CD4-positive, CD25-positive, alpha-beta regulatory T cell (primary cell): ENCODE data around the gene NR4A2. TPM values are rescaled to one million over a fixed set of nuclear protein-coding genes. Genes with fewer than 3 reads are reported as not detected.

Source experiments
- ATAC-seq, 2 donors: fragments of 150-1000 bp; cut with Tn5 transposase; one replicate each; pipeline ENCODE4 v1.10.0; 2021; ENCODE audit warnings: low read depth in 2 of 2, moderate number of reproducible peaks in 2 of 2, moderate library complexity in 1 of 2
- DNase-seq, 3 donors: peaks; one replicate each; pipeline versions ENCODE4 v3.0.0 to v3.0.0-alpha.2; 2012 to 2022; ENCODE audit warnings: mixed read lengths in 1 of 3
- H3K27ac ChIP-seq: one replicate; pipeline ENCODE4 v1.7.0; 2013; ENCODE audit warnings: mild to moderate bottlenecking, low read length; ENCODE audit not compliant: insufficient read depth, poor library complexity, severe bottlenecking
- H3K27me3 ChIP-seq: one replicate; pipeline ENCODE4 v1.7.0; 2013; ENCODE audit warnings: low read length; ENCODE audit not compliant: control insufficient read depth, insufficient read depth
- H3K36me3 ChIP-seq: one replicate; pipeline ENCODE4 v1.7.0; 2013; ENCODE audit warnings: mild to moderate bottlenecking, low read length, moderate library complexity; ENCODE audit not compliant: control insufficient read depth, insufficient read depth
- H3K4me1 ChIP-seq: 2 replicates; pipeline ENCODE4 v1.7.0; 2013; ENCODE audit warnings: mild to moderate bottlenecking, low read length; ENCODE audit not compliant: insufficient read depth, control insufficient read depth, poor library complexity, severe bottlenecking
- H3K4me3 ChIP-seq: one replicate; pipeline ENCODE4 v1.7.0; 2013; ENCODE audit warnings: low read depth, mild to moderate bottlenecking, low read length, moderate library complexity
- H3K9me3 ChIP-seq, 2 experiments: 1 replicate in 1 of 2; 2 replicates in 1 of 2; pipeline ENCODE4 v1.7.0; 2013; ENCODE audit warnings: low read length in 2 of 2, mild to moderate bottlenecking in 1 of 2, moderate library complexity in 1 of 2; ENCODE audit not compliant: control insufficient read depth in 2 of 2
- H3K27ac Mint-ChIP-seq, 3 donors: one replicate each; pipeline ENCODE4 v1.8.0; 2020 to 2022; ENCODE audit warnings: mild to moderate bottlenecking in 3 of 3, mixed read lengths in 3 of 3, moderate library complexity in 2 of 3
- H3K27me3 Mint-ChIP-seq: one replicate; pipeline ENCODE4 v1.8.0; 2022; ENCODE audit warnings: mild to moderate bottlenecking, mixed read lengths
- H3K36me3 Mint-ChIP-seq: one replicate; pipeline ENCODE4 v1.8.0; 2020; ENCODE audit warnings: mixed read lengths
- H3K4me1 Mint-ChIP-seq, 4 donors: one replicate each; pipeline ENCODE4 v1.8.0; 2020 to 2022; ENCODE audit warnings: mixed read lengths in 4 of 4, mild to moderate bottlenecking in 1 of 4
- H3K4me3 Mint-ChIP-seq, 4 donors: one replicate each; pipeline ENCODE4 v1.8.0; 2020 to 2022; ENCODE audit warnings: mild to moderate bottlenecking in 4 of 4, mixed read lengths in 4 of 4, moderate library complexity in 3 of 4
- H3K9me3 Mint-ChIP-seq, 7 donors: one replicate each; pipeline ENCODE4 v1.8.0; 2020 to 2022; ENCODE audit warnings: mixed read lengths in 7 of 7, mild to moderate bottlenecking in 3 of 7, moderate library complexity in 2 of 7
- polyA plus RNA-seq, 4 donors: library from polyadenylated mRNA; unstranded; fragments of 300-500 nt; fragmentation: Illumina TruSeq; gene quantifications; one replicate each; pipeline ENCODE4 v1.2.3, GENCODE V29; 2021
- total RNA-seq: library from RNA; stranded (reverse); gene quantifications from one replicate; pipeline ENCODE4 v1.2.3, GENCODE V29; 2022

NR4A2 gene
- total and polyA plus RNA-seq, 5 donors from 2014 or later = 11.4 to 398 (median 14.4) TPM

DNA sequence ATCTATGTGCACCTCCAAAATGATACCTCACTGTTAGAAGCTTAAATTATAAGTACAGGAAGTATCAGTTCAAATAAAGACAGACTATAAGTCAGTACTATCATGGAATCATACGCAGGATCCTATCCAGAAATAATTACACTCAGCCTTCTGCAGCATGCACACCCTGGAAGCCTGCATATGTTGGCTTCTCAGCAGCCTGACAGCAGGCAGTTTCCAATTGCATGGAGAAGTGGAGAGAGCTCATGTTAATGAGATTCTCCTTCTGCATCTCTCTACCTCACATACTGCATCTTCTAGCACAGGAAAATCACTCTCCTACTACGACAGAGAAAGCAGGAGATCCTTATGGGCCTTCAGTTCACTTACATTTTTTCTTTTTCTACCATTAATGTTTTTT is 20.5 kb downstream of the NR4A2 start:
- H3K9me3 ChIP-seq = no peaks in the 10 kb centered on the region
- Mint-ChIP-seq H3K9me3 (peaks cover 0 to under 1% (median 0%) of the 10 kb centered on the region in 7 donors), H3K4me1 (no peaks in the 10 kb centered on the region), H3K27ac (no peak overlapping the region), H3K4me3 (no peak overlapping the region), H3K36me3 (no peaks in the 10 kb centered on the region), H3K27me3 (peaks cover 61% of the 10 kb centered on the region)
- H3K27ac ChIP-seq = no peak overlapping the region
- DNase-seq (no peak), ATAC-seq (no peak)
- H3K4me3 ChIP-seq = no peak overlapping the region
- no peaks in the 10 kb centered on the region for H3K4me1 ChIP-seq
- H3K27me3 ChIP-seq = peaks cover 30% of the 10 kb centered on the region
- no peaks in the 10 kb centered on the region for H3K36me3 ChIP-seq

DNA sequence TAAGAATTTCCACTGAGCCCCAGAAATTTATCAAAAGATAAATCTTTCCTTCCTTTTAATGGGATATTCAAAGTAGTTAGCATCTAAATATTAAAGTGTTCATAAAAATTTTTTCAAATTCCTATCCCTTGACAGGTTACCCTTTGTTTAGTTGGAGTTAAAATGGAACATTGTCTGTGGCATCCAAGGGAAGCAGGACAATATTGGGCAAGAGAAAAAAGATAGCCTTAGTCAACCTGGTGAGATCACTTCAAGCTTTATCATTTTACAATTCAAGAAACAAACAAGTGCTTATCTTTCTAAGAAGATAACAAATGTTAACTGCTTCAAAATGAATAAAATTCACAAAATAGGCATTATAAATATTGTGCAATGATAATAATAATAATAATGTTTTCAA is 21.7 kb downstream of the NR4A2 start:
- ATAC-seq = no peak
- Mint-ChIP-seq H3K9me3 (peaks cover 0 to 2% (median 0%) of the 10 kb centered on the region in 7 donors), H3K4me1 (no peaks in the 10 kb centered on the region), H3K27ac (no peak overlapping the region), H3K4me3 (no peak overlapping the region), H3K27me3 (peaks cover 61% of the 10 kb centered on the region), H3K36me3 (no peaks in the 10 kb centered on the region)
- Histone ChIP-seq H3K36me3 (no peaks in the 10 kb centered on the region), H3K4me1 (no peaks in the 10 kb centered on the region), H3K9me3 (no peaks in the 10 kb centered on the region), H3K4me3 (no peak overlapping the region), H3K27ac (no peak overlapping the region), H3K27me3 (peaks cover 29% of the 10 kb centered on the region)
- no peak for DNase-seq

DNA sequence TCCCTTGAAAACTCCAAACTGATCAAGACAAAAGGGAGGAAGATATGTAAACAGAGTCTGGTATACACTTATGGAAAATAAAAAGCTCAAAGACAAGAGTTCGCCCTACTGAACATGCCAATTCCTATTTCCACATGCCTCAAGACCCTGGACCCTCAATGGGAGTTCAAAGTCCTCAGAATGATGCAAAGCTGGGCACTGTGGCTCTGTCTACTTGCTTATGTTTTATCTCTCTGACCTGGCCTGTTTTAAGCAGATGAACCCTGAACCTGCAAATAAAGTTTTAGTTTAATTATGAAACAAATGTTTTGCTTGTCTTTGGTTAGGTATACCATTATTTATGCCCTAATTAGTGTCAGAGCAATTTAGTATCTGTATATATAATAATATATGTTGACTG is 22.6 kb downstream of the NR4A2 start:
- no peak overlapping the region for H3K4me3 ChIP-seq
- Mint-ChIP-seq H3K4me1 (no peaks in the 10 kb centered on the region), H3K4me3 (no peak overlapping the region), H3K9me3 (peaks cover 0 to 2% (median 0%) of the 10 kb centered on the region in 7 donors), H3K36me3 (no peaks in the 10 kb centered on the region), H3K27me3 (peaks cover 65% of the 10 kb centered on the region), H3K27ac (no peak overlapping the region)
- no peaks in the 10 kb centered on the region for H3K36me3 ChIP-seq
- H3K4me1 ChIP-seq = no peaks in the 10 kb centered on the region
- H3K27me3 ChIP-seq = peaks cover 24% of the 10 kb centered on the region
- no peak for ATAC-seq
- H3K9me3 ChIP-seq = no peaks in the 10 kb centered on the region
- DNase-seq = no peak
- H3K27ac ChIP-seq = no peak overlapping the region

DNA sequence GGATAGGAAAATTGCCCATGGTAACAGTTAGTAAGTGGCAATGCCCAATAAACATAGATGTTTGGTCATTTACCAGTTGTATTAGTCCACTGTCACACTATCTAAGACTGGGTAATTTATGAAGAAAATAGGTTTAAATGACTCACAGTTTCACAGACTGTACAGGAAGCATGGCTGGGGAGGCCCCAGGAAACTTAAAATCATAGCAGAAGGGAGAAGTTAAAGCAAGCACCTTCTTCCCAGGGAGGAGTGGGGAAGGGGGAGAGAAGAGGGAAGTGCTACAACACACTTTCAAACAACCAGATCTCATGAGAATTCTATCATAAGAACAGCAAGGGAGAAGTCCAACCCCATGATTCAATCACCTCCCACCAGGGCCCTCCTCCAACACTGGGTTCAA is 23.4 kb downstream of the NR4A2 start:
- peaks cover 0 to 2% (median 0%) of the 10 kb centered on the region in 7 donors for H3K9me3 Mint-ChIP-seq
- Histone ChIP-seq H3K27me3 (peaks cover 19% of the 10 kb centered on the region), H3K4me3 (no peak overlapping the region), H3K36me3 (no peaks in the 10 kb centered on the region), H3K4me1 (no peaks in the 10 kb centered on the region), H3K27ac (no peak overlapping the region), H3K9me3 (no peaks in the 10 kb centered on the region)
- H3K27ac Mint-ChIP-seq = no peak overlapping the region
- H3K4me3 Mint-ChIP-seq = no peak overlapping the region
- DNase-seq (no peak), ATAC-seq (no peak)
- no peaks in the 10 kb centered on the region for H3K4me1 Mint-ChIP-seq
- H3K27me3 Mint-ChIP-seq = peaks cover 69% of the 10 kb centered on the region
- H3K36me3 Mint-ChIP-seq = no peaks in the 10 kb centered on the region

DNA sequence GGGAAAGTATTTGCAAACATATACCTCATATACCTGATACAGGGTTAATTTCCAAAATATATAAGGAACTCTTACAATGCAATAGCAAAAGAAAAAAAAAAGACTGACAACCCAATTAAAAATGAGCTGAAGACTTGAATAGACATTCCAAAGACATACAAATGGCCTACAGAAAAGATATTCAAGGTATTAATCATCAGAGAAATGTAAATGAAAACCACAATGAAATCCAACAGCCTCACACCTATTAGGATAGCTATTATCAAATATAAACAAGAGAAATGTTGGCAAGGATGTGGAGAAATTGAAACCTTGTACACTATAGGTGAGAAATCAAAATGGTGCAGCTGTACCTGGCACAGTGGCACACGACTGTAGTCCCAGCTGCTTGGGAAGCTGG is 25.7 kb downstream of the NR4A2 start:
- Mint-ChIP-seq H3K9me3 (peaks cover 0 to 2% (median 0%) of the 10 kb centered on the region in 7 donors), H3K27ac (no peak overlapping the region), H3K36me3 (no peaks in the 10 kb centered on the region), H3K27me3 (peaks cover 56% of the 10 kb centered on the region), H3K4me3 (no peak overlapping the region), H3K4me1 (no peaks in the 10 kb centered on the region)
- Histone ChIP-seq H3K36me3 (no peaks in the 10 kb centered on the region), H3K27ac (no peak overlapping the region), H3K4me1 (no peaks in the 10 kb centered on the region), H3K27me3 (peaks cover 8% of the 10 kb centered on the region), H3K9me3 (no peaks in the 10 kb centered on the region), H3K4me3 (no peak overlapping the region)
- ATAC-seq (no peak), DNase-seq (no peak)

DNA sequence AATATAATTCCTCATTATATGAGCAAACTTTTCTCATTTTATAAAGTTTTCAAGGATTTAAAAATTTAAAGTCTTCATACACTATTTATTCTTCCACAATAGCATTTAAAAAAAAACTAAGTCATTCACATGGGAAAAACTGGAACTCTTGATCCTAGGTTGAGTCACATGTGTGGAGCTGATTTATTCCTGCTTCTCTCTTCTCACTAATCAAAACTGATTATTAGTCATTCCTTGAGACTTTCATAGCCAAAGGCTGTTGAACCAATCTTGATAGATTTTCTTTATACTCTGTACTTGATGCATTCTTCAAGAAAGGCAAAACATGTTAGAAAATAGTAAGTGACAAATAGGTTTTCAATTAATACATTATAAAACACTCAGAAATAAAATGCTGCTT is 27.4 kb downstream of the NR4A2 start:
- DNase-seq = no peak
- Mint-ChIP-seq H3K36me3 (no peaks in the 10 kb centered on the region), H3K27ac (no peak overlapping the region), H3K4me1 (no peaks in the 10 kb centered on the region), H3K9me3 (peaks cover under 1 to 4% (median 1%) of the 10 kb centered on the region in 7 donors), H3K4me3 (no peak overlapping the region), H3K27me3 (peaks cover 59% of the 10 kb centered on the region)
- H3K36me3 ChIP-seq = no peaks in the 10 kb centered on the region
- no peaks in the 10 kb centered on the region for H3K9me3 ChIP-seq
- peaks cover 11% of the 10 kb centered on the region for H3K27me3 ChIP-seq
- H3K4me3 ChIP-seq = no peak overlapping the region
- H3K27ac ChIP-seq = no peak overlapping the region
- H3K4me1 ChIP-seq = no peaks in the 10 kb centered on the region
- ATAC-seq = no peak

DNA sequence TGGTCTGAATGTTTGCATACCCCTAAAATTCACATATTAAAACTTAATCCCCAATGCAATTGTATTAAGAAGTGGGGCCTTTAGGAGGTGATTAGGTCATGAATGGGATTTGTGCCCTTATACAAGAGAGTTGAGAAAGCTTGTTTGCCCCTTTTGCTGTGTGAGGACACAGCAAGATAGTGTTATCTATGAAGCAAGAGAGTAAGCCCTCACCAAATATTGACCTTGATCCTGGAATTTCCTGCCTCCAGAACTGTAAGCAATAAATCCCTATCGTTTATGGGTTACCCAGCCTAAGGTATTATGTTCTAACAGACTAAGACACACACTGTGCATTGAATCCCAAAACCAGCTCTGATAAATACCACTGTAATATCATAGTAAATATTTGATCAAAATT is 32.2 kb downstream of the NR4A2 start:
- no peak overlapping the region for H3K4me3 Mint-ChIP-seq
- H3K36me3 Mint-ChIP-seq = no peaks in the 10 kb centered on the region
- ATAC-seq = no peak
- H3K9me3 ChIP-seq = peaks cover 0 to 5% of the 10 kb centered on the region in 2 experiments
- peaks cover 8% of the 10 kb centered on the region for H3K27me3 ChIP-seq
- peaks cover 0 to 11% (median 5%) of the 10 kb centered on the region in 7 donors for H3K9me3 Mint-ChIP-seq
- H3K4me1 Mint-ChIP-seq = no peaks in the 10 kb centered on the region
- H3K27ac ChIP-seq = no peak overlapping the region
- DNase-seq = no peak
- H3K27me3 Mint-ChIP-seq = peaks cover 49% of the 10 kb centered on the region
- H3K4me3 ChIP-seq = no peak overlapping the region
- no peaks in the 10 kb centered on the region for H3K36me3 ChIP-seq
- no peaks in the 10 kb centered on the region for H3K4me1 ChIP-seq
- H3K27ac Mint-ChIP-seq = no peak overlapping the region

DNA sequence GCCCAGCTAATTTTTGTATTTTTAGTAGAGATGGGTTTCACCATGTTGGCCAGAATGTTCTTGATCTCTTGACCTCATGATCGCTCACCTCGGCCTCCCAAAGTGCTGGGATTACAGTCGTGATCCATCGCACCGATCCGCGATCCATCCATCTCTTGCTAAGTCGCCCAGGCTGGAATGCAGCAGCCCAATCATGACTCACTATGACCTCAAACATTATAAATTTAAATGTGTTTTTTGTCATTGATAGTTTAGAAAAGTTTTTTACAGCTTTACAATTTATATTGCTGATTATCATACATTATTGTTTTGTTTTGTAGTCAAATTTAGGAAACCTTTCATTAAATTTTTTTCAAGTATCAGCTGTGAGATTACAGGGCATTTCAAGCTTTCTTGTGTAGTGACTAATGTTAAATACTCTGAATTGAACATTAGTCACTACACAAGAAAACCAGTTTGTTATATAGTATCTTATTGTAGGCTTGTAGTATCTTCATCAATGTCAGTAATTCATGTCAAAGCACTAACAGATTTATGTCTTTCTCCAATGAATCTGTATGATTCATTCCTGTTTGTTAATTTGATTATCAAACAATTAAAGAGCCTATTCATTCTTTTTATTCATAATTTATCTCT is 37.5 kb downstream of the NR4A2 start:
- H3K27me3 ChIP-seq = peaks cover 4% of the 10 kb centered on the region
- no peaks in the 10 kb centered on the region for H3K36me3 Mint-ChIP-seq
- H3K4me1 Mint-ChIP-seq = no peaks in the 10 kb centered on the region
- H3K4me1 ChIP-seq = no peaks in the 10 kb centered on the region
- H3K27ac Mint-ChIP-seq = no peak overlapping the region
- H3K9me3 ChIP-seq = peaks cover 0 to 5% of the 10 kb centered on the region in 2 experiments
- peaks cover 0 to 6% (median 4%) of the 10 kb centered on the region in 7 donors for H3K9me3 Mint-ChIP-seq
- no peak for ATAC-seq
- no peak overlapping the region for H3K27ac ChIP-seq
- no peak overlapping the region for H3K4me3 Mint-ChIP-seq
- H3K4me3 ChIP-seq = no peak overlapping the region
- H3K36me3 ChIP-seq = no peaks in the 10 kb centered on the region
- DNase-seq = no peak
- peaks cover 38% of the 10 kb centered on the region for H3K27me3 Mint-ChIP-seq
